Stomach smooth muscle (tissue), 2 donors: ENCODE results near the gene GAN.
"Not testable (repeated sequence)": the region's sequence is repeated elsewhere in the genome, so short reads cannot be mapped to it uniquely, and the experiment has no call there.

ENCODE experiments used
- H3K27ac ChIP-seq: one replicate; pipeline ENCODE4 v1.7.0; 2013; ENCODE audit warnings: mild to moderate bottlenecking, low read length, inconsistent platforms
- H3K27me3 ChIP-seq, 2 donors: one replicate each; pipeline ENCODE4 v1.7.0; 2013; ENCODE audit warnings: low read length in 2 of 2; ENCODE audit not compliant: insufficient read depth in 2 of 2, control insufficient read depth in 1 of 2
- H3K36me3 ChIP-seq, 2 donors: one replicate each; pipeline ENCODE4 v1.7.0; 2013; ENCODE audit warnings: low read length in 2 of 2; ENCODE audit not compliant: control insufficient read depth in 2 of 2, insufficient read depth in 2 of 2
- H3K4me1 ChIP-seq: one replicate; pipeline ENCODE4 v1.7.0; 2013; ENCODE audit warnings: low read length; ENCODE audit not compliant: control insufficient read depth, insufficient read depth
- H3K4me3 ChIP-seq, 2 donors: one replicate each; pipeline ENCODE4 v1.7.0; 2013; ENCODE audit warnings: low read length in 2 of 2
- H3K9ac ChIP-seq, 2 donors: one replicate each; pipeline ENCODE4 v1.7.0; 2013; ENCODE audit warnings: low read length in 2 of 2, mild to moderate bottlenecking in 1 of 2
- H3K9me3 ChIP-seq, 2 donors: one replicate each; pipeline ENCODE4 v1.7.0; 2013; ENCODE audit warnings: low read length in 2 of 2; ENCODE audit not compliant: control insufficient read depth in 2 of 2
- donor health status: healthy.
- donor health status: Pancreatic carcinoma.

GAN gene

GRCh38 chr16:81324808-81325207 lies 10.0 kb downstream of the GAN start:
- Histone ChIP-seq H3K4me1 (peaks cover 3% of the 10 kb centered on the region), H3K4me3 (no peak overlapping the region), H3K27me3 (no peaks in the 10 kb centered on the region), H3K9ac (no peak overlapping the region), H3K36me3 (no peaks in the 10 kb centered on the region), H3K9me3 (no peaks in the 10 kb centered on the region), H3K27ac (no peak overlapping the region)

DNA sequence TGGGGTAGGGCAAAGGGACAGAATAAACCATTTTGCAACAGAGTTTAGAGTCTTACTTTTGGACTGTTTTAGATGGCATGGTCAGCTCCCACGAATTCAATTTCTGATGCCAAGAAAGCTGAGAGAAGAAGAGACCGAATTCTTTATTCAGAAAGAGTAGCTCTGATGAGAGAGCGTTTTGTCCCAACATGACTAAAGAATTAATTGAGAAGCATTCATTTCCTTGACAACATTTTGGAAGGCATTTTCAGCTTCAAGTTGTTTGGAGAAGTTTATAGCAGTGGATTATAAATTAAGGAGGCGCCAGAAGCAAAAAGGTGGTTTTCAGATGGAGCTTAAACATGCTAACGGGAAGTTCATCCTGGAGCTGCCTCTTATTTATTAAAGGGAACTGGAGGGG lies 12.2 kb downstream of the GAN start:
- no peaks in the 10 kb centered on the region for H3K36me3 ChIP-seq
- H3K27ac ChIP-seq, result no peak overlapping the region
- H3K4me3 ChIP-seq, result no peak overlapping the region
- H3K27me3 ChIP-seq, result no peaks in the 10 kb centered on the region
- H3K4me1 ChIP-seq, result no peaks in the 10 kb centered on the region
- H3K9me3 ChIP-seq, result no peaks in the 10 kb centered on the region
- no peak overlapping the region for H3K9ac ChIP-seq

DNA sequence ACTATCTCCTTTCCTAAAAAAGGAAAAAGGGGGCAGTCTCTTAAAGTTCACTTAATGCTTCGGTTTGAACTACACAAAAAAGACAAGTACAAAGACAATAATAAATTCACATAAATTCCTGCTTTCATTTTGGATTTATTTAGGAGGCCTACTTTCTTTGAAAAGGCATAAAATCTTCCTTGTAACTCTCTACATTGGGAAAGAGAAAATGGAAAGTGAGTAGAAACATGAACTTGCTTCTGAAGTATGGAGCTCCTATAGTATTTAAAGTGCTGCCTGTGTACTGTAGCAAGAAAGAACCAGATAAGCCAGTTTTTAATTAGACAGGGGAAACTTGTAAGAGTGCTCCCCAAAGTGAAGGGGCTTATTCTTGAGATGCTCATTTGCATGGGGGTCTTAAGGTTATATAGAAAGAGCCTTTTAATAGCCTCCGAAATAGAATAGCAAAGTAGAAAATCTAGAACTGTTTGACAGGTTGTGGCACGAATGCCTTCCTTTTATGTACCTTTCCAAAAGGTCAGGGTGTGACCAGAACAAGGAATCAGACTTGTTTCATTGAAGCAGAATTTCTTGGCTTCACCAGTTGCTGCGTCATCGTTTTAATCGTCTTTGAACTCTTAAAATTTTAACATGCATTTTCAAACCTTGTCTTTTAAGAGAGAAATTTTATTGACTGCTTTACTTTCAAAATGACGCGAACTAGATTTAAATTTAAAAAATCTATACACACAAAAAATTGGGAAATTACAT lies 12.9 kb downstream of the GAN start:
- Histone ChIP-seq H3K27ac (no peak overlapping the region), H3K4me3 (no peak overlapping the region)

GRCh38 chr16:81329947-81330346 lies 15.2 kb downstream of the GAN start:
- no peak overlapping the region for H3K9ac ChIP-seq
- H3K4me3 ChIP-seq, result no peak overlapping the region
- H3K9me3 ChIP-seq, result no peaks in the 10 kb centered on the region
- peaks cover 0 to 3% of the 10 kb centered on the region in 2 donors for H3K36me3 ChIP-seq
- H3K27ac ChIP-seq, result no peak overlapping the region
- no peaks in the 10 kb centered on the region for H3K4me1 ChIP-seq
- no peaks in the 10 kb centered on the region for H3K27me3 ChIP-seq

More for the DNA sequence above, 12.9 kb downstream of the GAN start:
- H3K27me3 ChIP-seq, result no peaks in the 10 kb centered on the region
- H3K9me3 ChIP-seq, result no peaks in the 10 kb centered on the region
- H3K36me3 ChIP-seq, result peaks cover 0 to 2% of the 10 kb centered on the region in 2 donors
- H3K9ac ChIP-seq, result no peak overlapping the region
- no peaks in the 10 kb centered on the region for H3K4me1 ChIP-seq

- Histone ChIP-seq H3K4me3 (no peak overlapping the region), H3K9me3 (no peaks in the 10 kb centered on the region), H3K36me3 (peaks cover 0 to 3% of the 10 kb centered on the region in 2 donors), H3K9ac (no peak overlapping the region), H3K27me3 (no peaks in the 10 kb centered on the region), H3K4me1 (no peaks in the 10 kb centered on the region), H3K27ac (no peak overlapping the region)
These were observed 18.6 kb downstream of the GAN start for GRCh38 chr16:81333356-81333755.

DNA sequence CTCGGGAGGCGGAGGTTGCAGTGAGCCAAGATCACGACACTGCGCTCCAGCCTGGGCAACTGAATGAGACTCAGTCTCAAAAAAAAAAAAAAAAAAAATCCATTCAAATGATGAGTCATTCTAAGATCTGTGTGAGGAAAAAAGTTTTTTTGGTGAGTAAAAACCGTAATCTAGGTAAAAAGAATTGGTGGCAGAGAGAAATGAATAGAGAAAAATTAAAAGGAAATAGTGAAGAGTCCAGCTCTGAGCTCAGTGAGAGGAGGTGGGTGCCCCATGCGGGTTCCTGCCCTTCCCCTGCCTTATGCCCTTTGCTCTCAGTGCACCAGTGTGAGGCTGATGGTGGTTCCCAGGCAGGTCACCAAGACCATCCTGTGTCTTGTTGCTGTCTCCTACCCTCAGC lies 20.9 kb downstream of the GAN start:
- Histone ChIP-seq H3K4me3 (no peak overlapping the region), H3K36me3 (peaks cover 0 to 3% of the 10 kb centered on the region in 2 donors), H3K9ac (no peak overlapping the region), H3K27ac (no peak overlapping the region), H3K9me3 (no peaks in the 10 kb centered on the region), H3K4me1 (no peaks in the 10 kb centered on the region), H3K27me3 (no peaks in the 10 kb centered on the region)

DNA sequence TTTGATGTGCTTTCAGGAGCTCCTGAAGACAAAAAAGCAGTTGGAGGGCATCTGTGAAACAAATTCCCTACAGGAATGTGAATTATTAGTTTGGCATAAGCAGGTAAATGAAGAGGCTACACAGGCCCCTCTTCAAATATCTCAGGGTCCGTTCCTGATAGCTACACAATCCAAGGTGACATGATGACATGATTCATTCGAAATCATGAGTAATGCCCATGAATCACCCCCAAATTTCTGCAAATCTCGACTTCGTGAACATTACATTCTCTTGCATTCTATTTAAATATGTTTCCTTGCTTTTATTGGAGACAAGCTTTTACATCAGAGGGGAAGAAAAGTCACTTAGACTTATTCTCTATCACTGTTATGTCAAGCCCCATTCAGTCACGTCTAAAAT lies 22.3 kb downstream of the GAN start:
- Histone ChIP-seq H3K4me1 (no peaks in the 10 kb centered on the region), H3K36me3 (peaks cover 0 to 3% of the 10 kb centered on the region in 2 donors), H3K27ac (no peak overlapping the region), H3K9me3 (no peaks in the 10 kb centered on the region), H3K27me3 (no peaks in the 10 kb centered on the region), H3K4me3 (no peak overlapping the region), H3K9ac (no peak overlapping the region)

DNA sequence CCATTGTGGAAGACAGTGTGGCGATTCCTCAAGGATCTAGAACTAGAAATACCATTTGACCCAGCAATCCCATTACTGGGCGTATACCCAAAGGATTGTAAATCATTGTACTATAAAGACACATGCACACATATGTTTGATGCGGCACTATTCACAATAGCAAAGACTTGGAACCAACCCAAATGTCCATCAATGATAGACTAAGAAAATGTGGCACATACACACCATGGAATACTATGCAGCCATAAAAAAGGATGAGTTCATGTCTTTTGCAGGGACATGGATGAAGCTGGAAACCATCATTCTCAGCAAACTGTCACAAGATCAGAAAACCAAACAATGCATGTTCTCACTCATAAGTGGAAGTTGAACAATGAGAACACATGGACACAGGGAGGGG lies 30.4 kb downstream of the GAN start:
- not testable (repeated sequence) for H3K27me3 ChIP-seq, H3K9me3 ChIP-seq, H3K36me3 ChIP-seq, H3K27ac ChIP-seq, H3K9ac ChIP-seq, H3K4me1 ChIP-seq, H3K4me3 ChIP-seq

DNA sequence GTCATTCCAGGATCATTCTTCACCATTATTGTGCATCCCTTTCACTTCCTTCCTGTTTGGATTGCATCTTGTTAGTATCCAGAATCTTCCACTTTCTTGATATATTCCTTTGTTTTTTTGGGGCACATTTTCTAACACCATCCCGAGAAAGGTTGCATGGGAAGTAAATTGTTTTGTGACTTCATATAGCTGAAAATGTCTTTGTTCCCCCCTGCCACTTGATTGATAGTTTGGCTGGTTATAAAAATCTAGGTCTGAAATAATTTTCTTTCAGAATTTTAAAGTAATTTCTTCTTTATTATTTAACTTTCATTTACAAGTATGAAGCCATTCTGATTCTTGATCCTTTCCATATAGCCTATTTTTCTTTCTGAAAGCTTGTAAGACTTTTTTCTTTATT lies 32.7 kb downstream of the GAN start:
- Histone ChIP-seq H3K27me3 (no peaks in the 10 kb centered on the region), H3K4me3 (no peak overlapping the region), H3K9me3 (peaks cover 4 to 8% of the 10 kb centered on the region in 2 donors), H3K36me3 (peaks cover 4 to 5% of the 10 kb centered on the region in 2 donors), H3K4me1 (no peaks in the 10 kb centered on the region), H3K27ac (no peak overlapping the region), H3K9ac (no peak overlapping the region)

DNA sequence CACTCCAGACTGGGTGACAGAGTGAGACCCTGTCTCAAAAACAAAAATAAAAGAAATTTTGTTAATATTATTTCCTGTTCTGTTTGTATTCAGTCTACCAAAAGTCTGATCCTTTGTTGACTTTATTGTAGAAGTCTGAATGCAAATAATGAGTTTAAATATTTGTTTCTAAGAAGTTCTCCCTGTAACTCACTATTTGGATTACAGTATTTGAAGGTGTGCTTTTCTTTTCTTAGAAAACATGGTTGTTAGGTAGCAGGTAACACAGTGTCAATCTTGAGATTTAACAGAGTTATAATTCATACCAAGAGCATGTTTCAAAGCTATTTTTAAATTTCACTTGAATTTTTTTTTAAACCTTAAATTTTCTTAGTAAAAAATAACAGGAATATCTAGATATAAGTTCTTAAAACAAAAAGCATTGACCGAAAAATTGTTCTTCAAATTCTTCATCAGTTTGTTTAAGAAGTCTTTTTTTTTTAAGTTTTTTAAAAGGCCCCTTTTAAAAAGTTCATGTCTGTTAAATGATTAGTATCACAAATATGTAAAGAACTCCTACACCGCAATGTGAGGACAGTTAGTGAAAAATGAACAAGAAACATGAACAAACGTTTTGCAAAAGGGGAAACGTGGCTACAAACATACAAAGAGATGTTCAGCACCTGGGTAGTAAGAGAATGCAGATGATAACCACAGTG lies 35.0 kb downstream of the GAN start:
- H3K4me3 ChIP-seq, result no peak overlapping the region
- H3K27ac ChIP-seq, result no peak overlapping the region
- H3K4me1 ChIP-seq, result no peaks in the 10 kb centered on the region
- H3K36me3 ChIP-seq, result peaks cover 4 to 9% of the 10 kb centered on the region in 2 donors
- no peaks in the 10 kb centered on the region for H3K27me3 ChIP-seq
- peaks cover 4 to 8% of the 10 kb centered on the region in 2 donors for H3K9me3 ChIP-seq
- no peak overlapping the region for H3K9ac ChIP-seq

DNA sequence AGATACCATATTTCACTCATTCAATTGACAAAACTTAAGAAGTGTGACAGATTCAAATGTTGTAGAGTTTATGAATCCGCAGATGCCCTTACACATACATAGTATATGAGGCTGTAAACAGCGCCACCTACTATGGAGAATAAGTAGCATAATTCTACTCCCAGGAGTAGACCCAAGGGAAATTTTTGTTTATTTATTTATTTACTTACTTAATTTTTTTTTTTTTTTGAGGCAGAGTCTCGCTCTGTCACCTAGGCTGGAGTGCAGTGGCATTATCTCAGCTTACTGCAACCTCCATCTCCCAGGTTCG lies 35.5 kb downstream of the GAN start:
- peaks cover 4 to 8% of the 10 kb centered on the region in 2 donors for H3K9me3 ChIP-seq
- H3K27me3 ChIP-seq, result no peaks in the 10 kb centered on the region
- H3K27ac ChIP-seq, result no peak overlapping the region
- no peak overlapping the region for H3K9ac ChIP-seq
- no peaks in the 10 kb centered on the region for H3K4me1 ChIP-seq
- H3K4me3 ChIP-seq, result no peak overlapping the region
- H3K36me3 ChIP-seq, result peaks cover 4 to 12% of the 10 kb centered on the region in 2 donors
